AG04449 (cell line): ENCODE results near the gene ABLIM2.

Experiments
- CTCF ChIA-PET: fragments of 350-600 bp; formaldehyde crosslinking; extraction: SDS; loops from one replicate; lab custom pipeline; 2021; ENCODE audit warnings: antibody characterized with exemption; lab: Yijun Ruan, JAX
- POLR2A ChIA-PET: fragments of 400-600, 350-600 bp; formaldehyde crosslinking; extraction: SDS; loops from one replicate; lab custom pipeline; 2020; ENCODE audit warnings: antibody characterized with exemption, inconsistent platforms; lab: Yijun Ruan, JAX
- DNase-seq: peaks from one replicate; pipeline ENCODE4 v3.0.0-alpha.2; 2010; ENCODE audit warnings: low read depth, low spot score
- H3K4me3 ChIP-seq: 2 replicates; pipeline ENCODE4 v1.5.1; 2011; ENCODE audit warnings: low read depth, mild to moderate bottlenecking, control low read depth, low read length
- TF ChIP-seq, protein P1 (sequence below): IDR thresholded peaks from one replicate; pipeline ENCODE4 v1.5.1; 2011; ENCODE audit warnings: mild to moderate bottlenecking, moderate library complexity, low read length, control low read depth, inconsistent platforms; ENCODE audit not compliant: insufficient read depth; ENCODE audit errors: missing control alignments

Gene ABLIM2

DNA sequence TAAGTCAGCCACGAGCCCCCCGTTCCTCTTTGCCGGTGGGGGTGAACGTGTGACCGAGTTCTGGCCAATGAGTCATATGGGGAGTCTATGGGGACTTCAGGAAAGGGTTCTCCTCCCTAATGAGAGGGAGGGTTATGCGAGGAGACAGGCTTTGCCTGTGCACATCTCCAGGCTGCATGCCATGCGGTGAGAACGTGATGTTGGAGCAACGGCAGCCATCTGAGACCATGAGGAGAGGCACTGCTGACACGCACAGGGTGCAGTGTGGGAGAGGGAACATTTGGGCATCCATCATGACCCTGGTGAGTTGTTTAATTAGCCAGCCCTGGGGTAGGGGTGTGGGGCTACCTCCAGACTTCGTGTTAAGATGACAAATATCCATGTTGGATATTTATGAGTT is 55.8 kb downstream of the ABLIM2 start:
- TF ChIP-seq, protein P1, sequence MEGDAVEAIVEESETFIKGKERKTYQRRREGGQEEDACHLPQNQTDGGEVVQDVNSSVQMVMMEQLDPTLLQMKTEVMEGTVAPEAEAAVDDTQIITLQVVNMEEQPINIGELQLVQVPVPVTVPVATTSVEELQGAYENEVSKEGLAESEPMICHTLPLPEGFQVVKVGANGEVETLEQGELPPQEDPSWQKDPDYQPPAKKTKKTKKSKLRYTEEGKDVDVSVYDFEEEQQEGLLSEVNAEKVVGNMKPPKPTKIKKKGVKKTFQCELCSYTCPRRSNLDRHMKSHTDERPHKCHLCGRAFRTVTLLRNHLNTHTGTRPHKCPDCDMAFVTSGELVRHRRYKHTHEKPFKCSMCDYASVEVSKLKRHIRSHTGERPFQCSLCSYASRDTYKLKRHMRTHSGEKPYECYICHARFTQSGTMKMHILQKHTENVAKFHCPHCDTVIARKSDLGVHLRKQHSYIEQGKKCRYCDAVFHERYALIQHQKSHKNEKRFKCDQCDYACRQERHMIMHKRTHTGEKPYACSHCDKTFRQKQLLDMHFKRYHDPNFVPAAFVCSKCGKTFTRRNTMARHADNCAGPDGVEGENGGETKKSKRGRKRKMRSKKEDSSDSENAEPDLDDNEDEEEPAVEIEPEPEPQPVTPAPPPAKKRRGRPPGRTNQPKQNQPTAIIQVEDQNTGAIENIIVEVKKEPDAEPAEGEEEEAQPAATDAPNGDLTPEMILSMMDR: no peak
- POLR2A ChIA-PET: no interaction called here
- no peak for DNase-seq
- no peak overlapping the region for H3K4me3 ChIP-seq
- CTCF ChIA-PET: no interaction called here

DNA sequence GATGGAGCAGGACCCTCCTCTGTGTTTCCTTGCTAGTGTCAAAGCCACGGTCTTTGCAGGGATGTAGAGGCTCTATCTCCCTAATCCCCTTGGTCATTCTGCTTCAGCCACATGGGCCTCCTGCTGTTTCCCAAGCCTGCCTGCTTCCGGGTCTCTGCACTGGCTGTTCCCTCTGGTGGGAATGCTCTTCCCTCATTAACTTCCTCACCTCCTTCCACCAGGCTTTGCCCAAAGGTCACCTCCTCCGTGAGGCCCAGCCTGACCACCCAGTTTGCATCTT is 56.6 kb downstream of the ABLIM2 start:
- no peak overlapping the region for H3K4me3 ChIP-seq
- TF ChIP-seq, protein P1: no peak
- ChIA-PET CTCF (no interaction called here), POLR2A (no interaction called here)
- DNase-seq: no peak

DNA sequence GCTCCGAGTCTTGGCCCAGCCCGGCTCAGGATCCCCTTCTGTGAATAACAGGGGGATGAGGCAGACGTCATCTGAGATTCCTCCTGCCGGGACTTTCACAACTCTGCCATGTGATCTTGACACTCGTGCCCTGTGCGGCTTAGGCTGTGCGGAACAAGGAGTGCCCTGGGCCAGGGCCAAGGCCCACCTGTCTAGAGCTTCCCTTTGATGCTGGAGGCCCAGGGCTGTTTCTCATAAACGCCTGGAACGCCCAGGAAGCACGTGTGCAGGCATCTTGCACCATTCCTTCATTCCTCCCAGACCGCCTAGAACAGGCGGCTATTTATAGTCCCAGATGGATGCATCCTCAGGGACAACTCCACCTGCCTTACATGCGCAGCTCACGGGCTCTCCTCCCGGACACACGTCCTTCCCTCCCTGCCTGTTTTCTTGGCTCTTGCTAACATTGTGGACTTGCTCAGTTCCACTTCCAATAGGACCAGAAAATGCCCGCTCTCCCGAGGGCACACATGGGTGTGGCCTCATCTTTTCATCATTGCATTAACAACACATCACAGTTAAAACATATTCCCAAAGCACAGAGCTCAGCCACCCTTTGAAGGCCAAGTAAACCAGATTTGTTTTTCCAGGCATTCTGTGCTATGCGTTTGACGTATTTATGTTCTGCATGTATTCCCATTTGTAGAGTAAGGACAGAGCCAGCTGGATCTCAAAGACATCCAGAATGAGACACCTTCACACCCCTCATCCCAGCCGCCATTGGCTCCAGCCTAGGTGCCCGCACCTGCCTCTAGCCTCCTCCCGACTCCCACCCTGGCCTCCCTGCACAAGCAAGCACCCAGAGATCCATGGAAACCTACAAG is 57.2 kb downstream of the ABLIM2 start:
- no peak for DNase-seq
- no peak overlapping the region for H3K4me3 ChIP-seq
- TF ChIP-seq, protein P1: no peak
- POLR2A ChIA-PET: interaction anchor here (0.7 kb wide), 1 partner anchor 230 kb away, joined by 4 read pairs; no protein-coding TSS in a partner anchor
- CTCF ChIA-PET: no interaction called here

GRCh38 chr4:8099981-8100464 is 58.6 kb downstream of the ABLIM2 start:
- ChIA-PET CTCF (no interaction called here), POLR2A (interaction anchor here (1.1 kb wide), 1 partner anchor 16 kb away, joined by 3 read pairs; no protein-coding TSS in a partner anchor)
- TF ChIP-seq, protein P1: no peak
- H3K4me3 ChIP-seq: no peak overlapping the region
- no peak for DNase-seq

- DNase-seq: no peak
- ChIA-PET POLR2A (interaction anchor here (1.1 kb wide), 1 partner anchor 15 kb away, joined by 3 read pairs; no protein-coding TSS in a partner anchor), CTCF (interaction anchor here (1.8 kb wide), 1 partner anchor 10 kb away, joined by 4 read pairs; no protein-coding TSS in a partner anchor)
- TF ChIP-seq, protein P1: no peak
- H3K4me3 ChIP-seq: no peak overlapping the region
Observed at GRCh38 chr4:8098506-8098905, 60.1 kb downstream of the ABLIM2 start.

GRCh38 chr4:8097721-8098345 is 60.8 kb downstream of the ABLIM2 start:
- TF ChIP-seq, protein P1: no peak
- H3K4me3 ChIP-seq: no peak overlapping the region
- POLR2A ChIA-PET: no interaction called here
- DNase-seq: no peak
- CTCF ChIA-PET: interaction anchor here (1.8 kb wide), 1 partner anchor 11 kb away, joined by 4 read pairs; no protein-coding TSS in a partner anchor
